Measurements from ENCODE around the gene EPX.

EPX gene

GRCh38 chr17:58239987-58240386 lies 47.5 kb downstream of the EPX start:
- no peak for TF ChIP-seq CTCF (IDR thresholded peaks at IDR 0.05)

GRCh38 chr17:58242171-58242784 lies 49.8 kb downstream of the EPX start:
- no peak for TF ChIP-seq CTCF (IDR thresholded peaks at IDR 0.05)

GRCh38 chr17:58244963-58245362 lies 52.4 kb downstream of the EPX start:
- TF ChIP-seq CTCF (IDR thresholded peaks at IDR 0.05), result no peak

GRCh38 chr17:58245428-58246103 lies 53.0 kb downstream of the EPX start:
- TF ChIP-seq CTCF (IDR thresholded peaks at IDR 0.05), result no peak

GRCh38 chr17:58246104-58246740 lies 53.7 kb downstream of the EPX start:
- no peak for TF ChIP-seq CTCF (IDR thresholded peaks at IDR 0.05)

GRCh38 chr17:58246781-58247180 lies 54.3 kb downstream of the EPX start:
- TF ChIP-seq CTCF (IDR thresholded peaks at IDR 0.05), result no peak

- TF ChIP-seq CTCF (IDR thresholded peaks at IDR 0.05), result no peak
These were observed 55.2 kb downstream of the EPX start for GRCh38 chr17:58247511-58248363.
